Astrocyte of the spinal cord (primary cell): Measurements from ENCODE around the gene EAF2.

Experiments used
- DNase-seq: peaks from one replicate; pipeline ENCODE4 v3.0.0; 2011; ENCODE audit warnings: low read depth, low spot score
- H3K4me3 ChIP-seq: 2 replicates; pipeline ENCODE4 v1.5.1; 2011; ENCODE audit warnings: low read depth, mild to moderate bottlenecking, low read length, moderate library complexity
- in situ Hi-C: cut with HindIII; loops from 2 replicates; pipeline ENCODE4 v1.10.0; 2017; ENCODE audit warnings: low sequenced_read_pairs
- TF ChIP-seq, protein P1 (sequence below): IDR thresholded peaks from 2 replicates; pipeline ENCODE4 v1.5.1; 2012; ENCODE audit warnings: low read depth, mild to moderate bottlenecking, low read length, inconsistent platforms

The EAF2 gene

GRCh38 chr3:121822973-121823372, 12.0 kb upstream of the EAF2 start:
- in situ Hi-C loops = no loop called here
- H3K4me3 ChIP-seq = no peak overlapping the region
- no peak for DNase-seq
- TF ChIP-seq, protein P1, sequence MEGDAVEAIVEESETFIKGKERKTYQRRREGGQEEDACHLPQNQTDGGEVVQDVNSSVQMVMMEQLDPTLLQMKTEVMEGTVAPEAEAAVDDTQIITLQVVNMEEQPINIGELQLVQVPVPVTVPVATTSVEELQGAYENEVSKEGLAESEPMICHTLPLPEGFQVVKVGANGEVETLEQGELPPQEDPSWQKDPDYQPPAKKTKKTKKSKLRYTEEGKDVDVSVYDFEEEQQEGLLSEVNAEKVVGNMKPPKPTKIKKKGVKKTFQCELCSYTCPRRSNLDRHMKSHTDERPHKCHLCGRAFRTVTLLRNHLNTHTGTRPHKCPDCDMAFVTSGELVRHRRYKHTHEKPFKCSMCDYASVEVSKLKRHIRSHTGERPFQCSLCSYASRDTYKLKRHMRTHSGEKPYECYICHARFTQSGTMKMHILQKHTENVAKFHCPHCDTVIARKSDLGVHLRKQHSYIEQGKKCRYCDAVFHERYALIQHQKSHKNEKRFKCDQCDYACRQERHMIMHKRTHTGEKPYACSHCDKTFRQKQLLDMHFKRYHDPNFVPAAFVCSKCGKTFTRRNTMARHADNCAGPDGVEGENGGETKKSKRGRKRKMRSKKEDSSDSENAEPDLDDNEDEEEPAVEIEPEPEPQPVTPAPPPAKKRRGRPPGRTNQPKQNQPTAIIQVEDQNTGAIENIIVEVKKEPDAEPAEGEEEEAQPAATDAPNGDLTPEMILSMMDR = no peak

GRCh38 chr3:121834157-121834670, 795 bp upstream of the EAF2 start:
- no peak for DNase-seq
- H3K4me3 ChIP-seq = peak overlapping the region; percentile 86
- in situ Hi-C loops = no loop called here
- TF ChIP-seq, protein P1 = no peak

GRCh38 chr3:121835465-121835801, 424 bp downstream of the EAF2 start:
- in situ Hi-C loops = no loop called here
- TF ChIP-seq, protein P1 = no peak
- no peak for DNase-seq
- H3K4me3 ChIP-seq = peak overlapping the region; percentile 86

DNA sequence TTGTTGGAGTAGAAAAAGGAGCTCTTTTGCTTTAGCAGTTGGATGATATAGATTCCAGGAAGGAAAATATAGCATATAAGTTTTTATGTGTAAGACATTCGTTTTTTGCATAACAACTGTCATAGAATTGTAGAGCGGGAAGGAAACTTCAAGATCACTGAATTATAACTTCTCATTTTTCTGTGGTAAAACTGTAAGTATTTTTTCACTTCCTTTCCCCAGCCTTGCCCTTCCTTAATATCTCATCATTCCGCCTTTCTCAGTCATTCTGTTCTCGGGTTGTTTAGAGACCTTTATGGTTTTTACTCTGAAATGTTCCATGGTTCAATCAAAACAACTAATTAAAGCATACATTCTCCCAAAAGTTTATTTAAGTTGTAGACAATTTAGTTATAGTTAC, 1.1 kb downstream of the EAF2 start:
- in situ Hi-C loops = no loop called here
- DNase-seq = no peak
- H3K4me3 ChIP-seq = no peak overlapping the region
- TF ChIP-seq, protein P1 = no peak

DNA sequence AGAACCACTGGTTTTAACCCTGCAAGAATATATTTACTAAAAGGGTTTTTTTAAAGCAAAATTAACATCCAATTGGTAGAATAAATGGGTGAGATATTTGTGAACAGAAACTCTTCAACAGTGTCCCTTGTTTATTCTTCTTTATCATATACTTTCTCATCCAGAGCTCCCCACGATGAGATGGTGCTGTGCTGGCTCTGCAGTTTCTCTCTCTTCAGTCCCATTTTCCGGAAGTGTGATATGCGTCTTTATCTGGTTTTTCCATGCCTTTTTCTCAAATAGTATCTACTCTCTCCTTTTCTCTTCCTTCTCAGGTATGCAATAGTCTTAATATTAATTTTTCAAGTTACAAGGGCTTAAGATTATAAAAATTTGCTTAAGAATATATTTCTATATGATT, 1.5 kb downstream of the EAF2 start:
- H3K4me3 ChIP-seq = no peak overlapping the region
- DNase-seq = no peak
- in situ Hi-C loops = no loop called here
- TF ChIP-seq, protein P1 = no peak

DNA sequence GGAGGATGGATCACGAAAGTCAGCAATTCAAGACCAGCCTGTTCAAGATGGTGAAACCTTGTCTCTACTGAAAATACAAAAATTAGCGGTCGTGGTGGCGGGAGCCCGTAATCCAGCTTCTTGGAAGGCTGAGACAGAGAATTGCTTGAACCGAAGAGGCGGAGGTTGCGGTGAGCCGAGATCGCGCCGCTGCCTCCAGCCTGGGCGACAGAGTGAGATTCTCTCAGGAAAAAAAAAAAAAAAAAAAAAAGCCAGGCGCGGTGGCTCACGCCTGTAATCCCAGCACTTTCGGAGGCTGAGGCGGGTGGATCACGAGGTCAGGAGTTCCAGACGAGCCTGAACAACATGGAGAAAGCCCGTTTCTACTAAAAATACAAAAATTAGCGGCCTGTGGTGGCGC, 5.0 kb downstream of the EAF2 start:
- TF ChIP-seq, protein P1 = no peak
- DNase-seq = no peak
- in situ Hi-C loops = no loop called here
- no peak overlapping the region for H3K4me3 ChIP-seq

DNA sequence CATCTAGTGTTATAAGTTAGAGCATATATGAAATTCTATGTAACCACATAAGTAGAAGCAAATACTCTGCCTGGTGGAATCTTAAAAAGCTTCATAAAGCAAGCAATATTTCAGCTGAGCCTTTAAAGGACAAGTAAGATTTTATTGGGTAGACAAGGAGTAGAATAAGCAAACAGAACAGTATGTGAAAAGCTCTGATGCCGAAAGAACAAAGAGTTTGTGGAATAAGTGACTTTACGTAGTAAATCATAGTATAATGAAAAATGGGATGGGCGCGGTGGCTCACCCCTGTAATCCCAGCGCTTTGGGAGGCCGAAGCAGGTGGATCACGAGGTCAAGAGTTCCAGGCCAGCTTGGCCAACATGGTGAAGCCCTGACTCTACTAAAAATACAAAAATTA, 9.9 kb downstream of the EAF2 start:
- no peak overlapping the region for H3K4me3 ChIP-seq
- DNase-seq = no peak
- TF ChIP-seq, protein P1 = no peak
- in situ Hi-C loops = no loop called here
